Measurements from ENCODE around the gene PLD6. TPM values are rescaled to one million over a fixed set of nuclear protein-coding genes. Genes with fewer than 3 reads are reported as not detected.

Gene PLD6
- total and polyA plus RNA-seq, 2 donors (not counting 1 experiment from before 2014, with no cell fraction given) = 2.0 to 4.1 TPM

DNA sequence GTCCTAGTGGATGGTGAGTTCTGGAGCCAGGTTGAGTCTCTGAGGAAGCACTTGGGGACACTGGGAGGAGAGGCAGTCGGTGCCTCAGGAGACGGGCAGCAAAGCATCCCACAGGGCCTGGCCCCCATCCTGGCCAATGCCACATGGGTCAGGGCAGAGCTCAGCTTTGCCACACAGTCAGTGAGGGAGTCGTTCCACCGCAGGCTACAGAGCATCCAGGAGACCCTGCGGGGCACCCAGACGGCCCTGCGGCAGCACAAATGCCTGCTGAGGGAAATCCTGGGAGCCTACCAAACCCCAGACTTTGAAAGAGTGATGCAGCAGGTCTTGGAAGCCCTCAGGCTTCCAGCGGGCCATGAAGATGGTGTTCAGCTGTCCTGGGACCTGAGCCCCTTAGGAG, 39.7 kb downstream of the PLD6 start:
- Mint-ChIP-seq H3K27ac (no peak overlapping the region), H3K4me3 (no peak overlapping the region), H3K4me1 (no peaks in the 10 kb centered on the region), H3K9me3 (ENCODE audit: insufficient read depth) (no peaks in the 10 kb centered on the region), H3K27me3 (no peaks in the 10 kb centered on the region)
- CTCF ChIA-PET = no interaction called here
- Histone ChIP-seq H3K27ac (ENCODE audit: low read length in 2 of 2) (no peak overlapping the region), H3K4me1 (ENCODE audit: control insufficient read depth in 2 of 2, insufficient read depth in 2 of 2, low read length in 2 of 2) (no peaks in the 10 kb centered on the region), H2AFZ (ENCODE audit: insufficient read depth, low read depth, low read length, poor library complexity, severe bottlenecking) (no peak overlapping the region), H3K36me3 (replicated peaks in 1 of 2; ENCODE audit: control extremely low read depth in 1 of 2, control insufficient read depth in 1 of 2, extremely low read depth in 1 of 2, insufficient read depth in 2 of 2, low read length in 1 of 2) (peaks cover 1 to 76% of the 10 kb centered on the region in 2 experiments), H3K27me3 (replicated peaks in 1 of 4; ENCODE audit: control extremely low read depth in 1 of 4, control insufficient read depth in 3 of 4, insufficient read depth in 4 of 4, low read length in 3 of 4) (no peaks in the 10 kb centered on the region), H3K4me2 (replicated peaks; ENCODE audit: low read depth, low read length, poor library complexity, severe bottlenecking) (no peak overlapping the region), H3K9me3 (ENCODE audit: control extremely low read depth in 1 of 3, control insufficient read depth in 2 of 3, insufficient read depth in 1 of 3, low read length in 2 of 3) (no peaks in the 10 kb centered on the region), H3K4me3 (ENCODE audit: control extremely low read depth in 1 of 5, extremely low read depth in 1 of 5, insufficient read depth in 1 of 5, low read depth in 2 of 5, low read length in 4 of 5) (no peak overlapping the region), H4K20me1 (ENCODE audit: control insufficient read depth, insufficient read depth, low read length, poor library complexity, severe bottlenecking) (no peaks in the 10 kb centered on the region), H3K79me2 (ENCODE audit: control insufficient read depth, insufficient read depth, low read length) (no peaks in the 10 kb centered on the region), H3K9ac (ENCODE audit: low read length) (no peak overlapping the region)
- POLR2A ChIA-PET = no interaction called here
- TF ChIP-seq, protein P1, sequence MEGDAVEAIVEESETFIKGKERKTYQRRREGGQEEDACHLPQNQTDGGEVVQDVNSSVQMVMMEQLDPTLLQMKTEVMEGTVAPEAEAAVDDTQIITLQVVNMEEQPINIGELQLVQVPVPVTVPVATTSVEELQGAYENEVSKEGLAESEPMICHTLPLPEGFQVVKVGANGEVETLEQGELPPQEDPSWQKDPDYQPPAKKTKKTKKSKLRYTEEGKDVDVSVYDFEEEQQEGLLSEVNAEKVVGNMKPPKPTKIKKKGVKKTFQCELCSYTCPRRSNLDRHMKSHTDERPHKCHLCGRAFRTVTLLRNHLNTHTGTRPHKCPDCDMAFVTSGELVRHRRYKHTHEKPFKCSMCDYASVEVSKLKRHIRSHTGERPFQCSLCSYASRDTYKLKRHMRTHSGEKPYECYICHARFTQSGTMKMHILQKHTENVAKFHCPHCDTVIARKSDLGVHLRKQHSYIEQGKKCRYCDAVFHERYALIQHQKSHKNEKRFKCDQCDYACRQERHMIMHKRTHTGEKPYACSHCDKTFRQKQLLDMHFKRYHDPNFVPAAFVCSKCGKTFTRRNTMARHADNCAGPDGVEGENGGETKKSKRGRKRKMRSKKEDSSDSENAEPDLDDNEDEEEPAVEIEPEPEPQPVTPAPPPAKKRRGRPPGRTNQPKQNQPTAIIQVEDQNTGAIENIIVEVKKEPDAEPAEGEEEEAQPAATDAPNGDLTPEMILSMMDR (IDR thresholded peaks at IDR 0.05) = no peak
- TF ChIP-seq EZH2 (IDR thresholded peaks at IDR 0.05; ENCODE audit: borderline replicate concordance, insufficient read depth, low read depth, low read length, poor library complexity, severe bottlenecking) = no peak
- ATAC-seq (ENCODE audit: low read depth) = no peak
- intact Hi-C loops (cut with micrococcal nuclease) = no loop called here
- no peak for DNase-seq
- 97% methylated on average over 8 of the region's 8 CpGs for WGBS (ENCODE audit: insufficient coverage)

DNA sequence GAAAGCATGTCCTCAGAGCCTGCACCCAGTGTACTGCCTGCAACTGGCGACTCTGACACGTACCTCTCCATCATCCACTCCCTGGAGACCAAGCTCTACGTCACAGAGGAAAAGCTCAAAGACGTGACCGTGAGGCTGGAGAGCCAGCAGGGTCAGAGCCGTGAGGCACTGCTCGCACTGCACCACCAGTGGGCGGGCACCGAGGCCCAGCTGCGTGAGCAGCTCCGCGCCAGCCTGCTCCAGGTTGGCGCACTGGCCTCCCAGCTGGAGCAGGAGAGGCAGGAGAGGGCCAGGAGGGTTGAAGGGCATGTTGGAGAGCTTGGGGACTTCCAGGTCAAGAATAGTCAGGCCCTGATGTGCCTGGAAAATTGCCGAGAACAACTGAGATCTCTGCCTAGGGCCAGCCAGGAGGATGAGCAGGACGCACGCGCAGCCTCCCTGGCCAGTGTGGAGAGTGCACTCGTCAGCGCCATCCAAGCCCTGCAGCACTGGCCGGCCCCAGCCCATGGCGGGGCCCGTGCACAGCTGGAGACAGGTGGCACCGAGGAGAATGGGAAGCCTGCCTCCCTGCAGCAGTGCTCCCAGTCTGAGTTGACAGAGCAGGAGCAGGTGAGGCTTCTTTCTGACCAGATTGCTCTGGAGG, 40.3 kb downstream of the PLD6 start:
- 97% methylated on average over 23 of the region's 23 CpGs for WGBS (ENCODE audit: insufficient coverage)
- Histone ChIP-seq H2AFZ (ENCODE audit: insufficient read depth, low read depth, low read length, poor library complexity, severe bottlenecking) (no peak overlapping the region), H3K27me3 (replicated peaks in 1 of 4; ENCODE audit: control extremely low read depth in 1 of 4, control insufficient read depth in 3 of 4, insufficient read depth in 4 of 4, low read length in 3 of 4) (no peaks in the 10 kb centered on the region), H3K27ac (ENCODE audit: low read length in 2 of 2) (no peak overlapping the region), H3K9me3 (ENCODE audit: control extremely low read depth in 1 of 3, control insufficient read depth in 2 of 3, insufficient read depth in 1 of 3, low read length in 2 of 3) (no peaks in the 10 kb centered on the region), H3K4me2 (replicated peaks; ENCODE audit: low read depth, low read length, poor library complexity, severe bottlenecking) (no peak overlapping the region), H3K4me3 (ENCODE audit: control extremely low read depth in 1 of 5, extremely low read depth in 1 of 5, insufficient read depth in 1 of 5, low read depth in 2 of 5, low read length in 4 of 5) (no peak overlapping the region), H4K20me1 (ENCODE audit: control insufficient read depth, insufficient read depth, low read length, poor library complexity, severe bottlenecking) (no peaks in the 10 kb centered on the region), H3K9ac (ENCODE audit: low read length) (no peak overlapping the region), H3K36me3 (replicated peaks in 1 of 2; ENCODE audit: control extremely low read depth in 1 of 2, control insufficient read depth in 1 of 2, extremely low read depth in 1 of 2, insufficient read depth in 2 of 2, low read length in 1 of 2) (peaks cover 1 to 76% of the 10 kb centered on the region in 2 experiments), H3K79me2 (ENCODE audit: control insufficient read depth, insufficient read depth, low read length) (no peaks in the 10 kb centered on the region), H3K4me1 (ENCODE audit: control insufficient read depth in 2 of 2, insufficient read depth in 2 of 2, low read length in 2 of 2) (no peaks in the 10 kb centered on the region)
- Mint-ChIP-seq H3K27me3 (no peaks in the 10 kb centered on the region), H3K9me3 (ENCODE audit: insufficient read depth) (no peaks in the 10 kb centered on the region), H3K4me3 (no peak overlapping the region), H3K4me1 (no peaks in the 10 kb centered on the region), H3K27ac (no peak overlapping the region)
- no peak for TF ChIP-seq EZH2 (IDR thresholded peaks at IDR 0.05; ENCODE audit: borderline replicate concordance, insufficient read depth, low read depth, low read length, poor library complexity, severe bottlenecking)
- TF ChIP-seq, protein P1 (IDR thresholded peaks at IDR 0.05) = no peak
- CTCF ChIA-PET = no interaction called here
- DNase-seq (no peak), ATAC-seq (ENCODE audit: low read depth) (no peak)
- POLR2A ChIA-PET = no interaction called here
- intact Hi-C loops (cut with micrococcal nuclease) = no loop called here
